H1 (cell line): Measurements from ENCODE around the gene DDB1. TPM values are rescaled to one million over a fixed set of nuclear protein-coding genes. Genes with fewer than 3 reads are reported as not detected.

Source experiments
- CTCF ChIA-PET: fragments of 300-600 bp; sonication (Branson Sonifier 250); formaldehyde crosslinking; loops from one replicate; lab custom pipeline; 2021; ENCODE audit not compliant: partially characterized antibody; lab: Charles Lee
- POLR2A ChIA-PET: fragments of 300-600 bp; sonication (Branson Sonifier 250); formaldehyde crosslinking; loops from one replicate; lab custom pipeline; 2021; ENCODE audit warnings: inconsistent platforms; ENCODE audit not compliant: partially characterized antibody; lab: Charles Lee
- DNase-seq, 2 experiments: peaks; one replicate each; pipeline versions ENCODE4 v3.0.0 to v3.0.0-alpha.2; 2010 to 2022; ENCODE audit warnings: low spot score in 2 of 2, low read depth in 1 of 2, mixed read lengths in 1 of 2
- FAIRE-seq: peaks from 2 replicates; lab custom pipeline; 2011; peaks lifted over from hg19 to GRCh38; lab: Jason Lieb, UNC
- H2AFZ ChIP-seq: 2 replicates; pipeline ENCODE4 v1.8.1; 2012; ENCODE audit warnings: low read length, inconsistent platforms
- H2AK5ac ChIP-seq: 2 replicates; pipeline ENCODE4 v1.6.1; 2013; ENCODE audit warnings: low read depth, low read length
- H2BK120ac ChIP-seq: replicated peaks from 2 replicates; pipeline ENCODE3; 2013; ENCODE audit warnings: low read depth, low read length, inconsistent platforms
- H2BK12ac ChIP-seq: 2 replicates; pipeline ENCODE4 v1.6.1; 2013; ENCODE audit warnings: low read depth, low read length
- H2BK15ac ChIP-seq: 2 replicates; pipeline ENCODE4 v1.6.1; 2013; ENCODE audit warnings: low read length
- H2BK20ac ChIP-seq: 2 replicates; pipeline ENCODE4 v1.6.1; 2013; ENCODE audit warnings: low read length
- H2BK5ac ChIP-seq: 2 replicates; pipeline ENCODE4 v1.6.1; 2013; ENCODE audit warnings: low read depth, low read length
- H3K14ac ChIP-seq: 2 replicates; pipeline ENCODE4 v1.6.1; 2013; ENCODE audit warnings: inconsistent platforms; ENCODE audit not compliant: insufficient read length
- H3K18ac ChIP-seq: 2 replicates; pipeline ENCODE4 v1.6.1; 2013; ENCODE audit warnings: low read length; ENCODE audit errors: extremely low read depth
- H3K23ac ChIP-seq: 2 replicates; pipeline ENCODE4 v1.6.1; 2013; ENCODE audit warnings: inconsistent platforms; ENCODE audit not compliant: insufficient read length
- H3K23me2 ChIP-seq: 2 replicates; pipeline ENCODE4 v1.6.1; 2013; ENCODE audit warnings: low read depth, low read length
- H3K27ac ChIP-seq: 2 replicates; pipeline ENCODE4 v1.6.1; 2011; ENCODE audit warnings: low read depth, low read length, inconsistent platforms
- H3K27me3 ChIP-seq, 4 experiments: replicated peaks in 1 of 4; 1 replicate in 1 of 4; 2 replicates in 3 of 4; pipeline versions ENCODE4 v1.6.1 to v1.8.1; 2011 to 2013; ENCODE audit warnings: low read length in 3 of 4, mild to moderate bottlenecking in 3 of 4, inconsistent platforms in 2 of 4, mixed read lengths in 2 of 4, moderate library complexity in 1 of 4; ENCODE audit not compliant: control insufficient read depth in 3 of 4, insufficient read depth in 3 of 4; ENCODE audit errors: extremely low read depth in 1 of 4
- H3K36me3 ChIP-seq, 4 experiments: 2 replicates each; pipeline versions ENCODE4 v1.6.1 to v1.8.1; 2011 to 2013; ENCODE audit warnings: mild to moderate bottlenecking in 4 of 4, low read length in 3 of 4, moderate library complexity in 2 of 4, control low read depth in 1 of 4, inconsistent platforms in 1 of 4; ENCODE audit not compliant: insufficient read depth in 4 of 4, control insufficient read depth in 2 of 4
- H3K4ac ChIP-seq: replicated peaks from 2 replicates; pipeline ENCODE3; 2013; ENCODE audit warnings: low read length, low read depth, mixed read lengths, inconsistent platforms; ENCODE audit not compliant: insufficient read length
- H3K4me1 ChIP-seq, 4 experiments: replicated peaks in 1 of 4; 1 replicate in 1 of 4; 2 replicates in 3 of 4; pipeline versions ENCODE4 v1.6.1 to v1.8.1; 2011 to 2013; ENCODE audit warnings: low read length in 3 of 4, inconsistent platforms in 2 of 4, mixed read lengths in 1 of 4; ENCODE audit not compliant: insufficient read depth in 4 of 4, control insufficient read depth in 3 of 4
- H3K4me2 ChIP-seq, 2 experiments: 2 replicates each; pipeline versions ENCODE4 v1.6.1 to v1.8.1; 2011 to 2013; ENCODE audit warnings: low read depth in 2 of 2, low read length in 2 of 2, control low read depth in 1 of 2, inconsistent platforms in 1 of 2, mild to moderate bottlenecking in 1 of 2; ENCODE audit not compliant: insufficient read depth in 1 of 2
- H3K4me3 ChIP-seq, 4 experiments: fragments of 200-600, 300-600 bp in 1 of 4; sonication (generic), shearing (Covaris generic), sonication (Bioruptor Twin) in 1 of 4; 2 replicates each; pipeline versions ENCODE4 v1.5.1 to v1.8.1; 2011 to 2016; ENCODE audit warnings: low read length in 4 of 4, low read depth in 3 of 4, control low read depth in 2 of 4, inconsistent platforms in 2 of 4, mild to moderate bottlenecking in 2 of 4, mixed read lengths in 1 of 4, moderate library complexity in 1 of 4; ENCODE audit not compliant: insufficient read depth in 2 of 4; ENCODE audit errors: extremely low read depth in 1 of 4
- H3K56ac ChIP-seq: replicated peaks from 2 replicates; pipeline ENCODE3; 2013; ENCODE audit warnings: low read depth, mild to moderate bottlenecking, mixed read lengths, low read length, inconsistent platforms; ENCODE audit not compliant: insufficient read length
- H3K79me1 ChIP-seq: 2 replicates; pipeline ENCODE4 v1.6.1; 2013; ENCODE audit warnings: low read depth, low read length, control low read depth
- H3K79me2 ChIP-seq, 2 experiments: 2 replicates each; pipeline versions ENCODE4 v1.6.1 to v1.8.1; 2012 to 2013; ENCODE audit warnings: low read length in 2 of 2, mild to moderate bottlenecking in 2 of 2, inconsistent platforms in 1 of 2; ENCODE audit not compliant: insufficient read depth in 2 of 2, control insufficient read depth in 1 of 2
- H3K9ac ChIP-seq, 4 experiments: replicated peaks in 1 of 4; 1 replicate in 1 of 4; 2 replicates in 3 of 4; pipeline versions ENCODE4 v1.6.1 to v1.8.1; 2011 to 2013; ENCODE audit warnings: low read depth in 3 of 4, low read length in 3 of 4, control low read depth in 2 of 4, mild to moderate bottlenecking in 2 of 4, moderate library complexity in 2 of 4, inconsistent platforms in 1 of 4; ENCODE audit errors: extremely low read depth in 1 of 4
- H3K9me3 ChIP-seq, 2 experiments: 2 replicates each; pipeline versions ENCODE4 v1.6.1 to v1.8.1; 2012 to 2013; ENCODE audit warnings: mild to moderate bottlenecking in 2 of 2, moderate library complexity in 2 of 2, control low read depth in 1 of 2, inconsistent platforms in 1 of 2, low read depth in 1 of 2, low read length in 1 of 2, mixed read lengths in 1 of 2; ENCODE audit not compliant: insufficient read depth in 2 of 2
- H4K20me1 ChIP-seq, 2 experiments: replicated peaks in 1 of 2; 2 replicates each; pipeline versions ENCODE3 to v1.8.1; 2011 to 2013; ENCODE audit warnings: inconsistent platforms in 2 of 2, low read length in 2 of 2, mild to moderate bottlenecking in 1 of 2; ENCODE audit not compliant: insufficient read depth in 2 of 2, control insufficient read depth in 1 of 2
- H4K5ac ChIP-seq: 2 replicates; pipeline ENCODE4 v1.6.1; 2013; ENCODE audit warnings: low read length, low read depth, mixed read lengths, inconsistent platforms; ENCODE audit not compliant: insufficient read length
- H4K8ac ChIP-seq: 2 replicates; pipeline ENCODE4 v1.8.0; 2013; ENCODE audit warnings: mild to moderate bottlenecking, moderate library complexity, low read length, inconsistent platforms; ENCODE audit not compliant: insufficient read depth; ENCODE audit errors: extremely low read depth
- H4K91ac ChIP-seq: replicated peaks from 2 replicates; pipeline ENCODE3; 2013; ENCODE audit warnings: low read length, mixed read lengths, inconsistent platforms; ENCODE audit not compliant: insufficient read length
- ATF2 ChIP-seq: IDR thresholded peaks from 2 replicates; pipeline ENCODE4 v1.6.1; 2012; ENCODE audit warnings: low read length, inconsistent platforms
- CREB1 ChIP-seq: IDR thresholded peaks from 2 replicates; pipeline ENCODE4 v1.6.1; 2012; ENCODE audit warnings: inconsistent platforms
- KDM1A ChIP-seq: fragments of 200-600, 300-600 bp; sonication (generic); IDR thresholded peaks from 2 replicates; pipeline ENCODE4 v1.7.1; 2016; ENCODE audit warnings: mild to moderate bottlenecking, low read length, borderline replicate concordance
- NRF1 ChIP-seq: IDR thresholded peaks from 2 replicates; pipeline ENCODE4 v1.6.1; 2011; ENCODE audit warnings: mild to moderate bottlenecking, low read depth, low read length, improper control_type of control experiment
- YY1 ChIP-seq: IDR thresholded peaks from 2 replicates; pipeline ENCODE4 v1.6.1; 2011; ENCODE audit warnings: low read depth, mild to moderate bottlenecking, low read length
- WGBS, 2 experiments: shearing (Covaris generic) in 1 of 2; methylation state at CpG; one replicate each; pipeline versions ENCODE4 v1.1.6 to v1.1.7; 2013 to 2015; ENCODE audit warnings: low lambda C conversion rate in 2 of 2, mixed read lengths in 2 of 2, inconsistent platforms in 1 of 2, low coverage in 1 of 2, missing lambda C conversion rate in 1 of 2; ENCODE audit not compliant: insufficient replicate concordance in 2 of 2, insufficient coverage in 1 of 2, insufficient read length in 1 of 2; ENCODE audit errors: extremely low coverage in 1 of 2, missing lambda C conversion rate in 1 of 2; 5-methylcytosine and 5-hydroxymethylcytosine counted together
- polyA plus RNA-seq, 7 experiments: library from polyadenylated mRNA; depleted of rRNA in 3 of 7; stranded (reverse) in 5 of 7; unstranded in 2 of 7; fragments of >200 nt in 5 of 7; fragments of 200-250 nt in 2 of 7; gene quantifications; 1 replicate in 5 of 7; 2 replicates in 1 of 7; 4 replicates in 1 of 7; pipeline versions ENCODE4 v1.2.1 to v1.2.3, GENCODE V29; 2011 to 2013; ENCODE audit warnings: missing spikeins in 2 of 7, mixed read lengths in 2 of 7
- total RNA-seq: library from RNA; stranded (reverse); fragmentation: NEBNext Ultra II Directional; extraction: Animal tissue kit (Norgen Biotek cat#: 25700); gene quantifications from 2 replicates; pipeline ENCODE4 v1.2.1, GENCODE V29; 2021

The DDB1 gene
- total and polyA plus RNA-seq, 2 of the 8 experiments (the other 6 are each of a cell fraction or from before 2014, with no cell fraction given), result 275 to 306 TPM

GRCh38 chr11:61345170-61345610, 12.3 kb upstream of the DDB1 start:
- ChIA-PET POLR2A (interaction anchor here (0.6 to 39.7 kb wide), 4 partner anchors 9 to 1445 kb away, joined by 4 to 1106 read pairs (median 32); partner anchors contain the start of genes CYB561A3, DDB1, TKFC and TMEM138), CTCF (interaction anchor here (6.8 to 7.1 kb wide), 2 partner anchors 9 to 40 kb away, joined by 55 to 80 read pairs; no protein-coding TSS in a partner anchor)
- no peaks in the 10 kb centered on the region for H3K23me2 ChIP-seq
- H4K8ac ChIP-seq, result no peak overlapping the region
- no peak overlapping the region for H4K5ac ChIP-seq
- H3K4me3 ChIP-seq, result no peak overlapping the region
- no peaks in the 10 kb centered on the region for H3K4me1 ChIP-seq
- H3K4ac ChIP-seq, result no peak overlapping the region
- FAIRE-seq (no peak), DNase-seq (no peak)
- no peak overlapping the region for H2BK12ac ChIP-seq
- no peak overlapping the region for H3K23ac ChIP-seq
- H3K27ac ChIP-seq, result no peak overlapping the region
- H3K79me1 ChIP-seq, result no peaks in the 10 kb centered on the region; the same call in 1 of the 2 replicates
- no peak overlapping the region for H3K18ac ChIP-seq
- H3K79me2 ChIP-seq, result no peaks in the 10 kb centered on the region
- 90% methylated on average over 4 of the region's 4 CpGs; no CpG with 5 or more reads in 1 of the 2 experiments for whole genome bisulfite sequencing, 2 experiments
- H3K4me2 ChIP-seq, result no peak overlapping the region
- no peak overlapping the region for H4K91ac ChIP-seq
- H3K9me3 ChIP-seq, result no peaks in the 10 kb centered on the region
- H2BK120ac ChIP-seq, result no peak overlapping the region
- H2BK20ac ChIP-seq, result no peak overlapping the region
- no peak overlapping the region for H2AK5ac ChIP-seq
- H3K9ac ChIP-seq, result no peak overlapping the region
- H4K20me1 ChIP-seq, result peaks cover 0 to 5% of the 10 kb centered on the region in 2 experiments
- no peak overlapping the region for H3K14ac ChIP-seq
- no peak overlapping the region for H2AFZ ChIP-seq
- H2BK15ac ChIP-seq, result no peak overlapping the region
- no peaks in the 10 kb centered on the region for H3K27me3 ChIP-seq
- peaks cover 0 to 17% (median 7%) of the 10 kb centered on the region in 4 experiments; a peak in 3 of 8 replicates for H3K36me3 ChIP-seq
- H2BK5ac ChIP-seq, result no peak overlapping the region
- H3K56ac ChIP-seq, result no peak overlapping the region
- TF ChIP-seq YY1 (no peak), ATF2 (no peak), KDM1A (no peak), NRF1 (no peak), CREB1 (no peak)
